B cell (primary cell): Measurements from ENCODE around the gene TLL2. TPM values are rescaled to one million over a fixed set of nuclear protein-coding genes. Genes with fewer than 3 reads are reported as not detected.
"Not testable (repeated sequence)": the region's sequence is repeated elsewhere in the genome, so short reads cannot be mapped to it uniquely, and the experiment has no call there.

Experiments used
- ATAC-seq: fragments of 200-7000 bp; cut with Tn5 transposase; one replicate; pipeline ENCODE4 v1.10.0; 2021; ENCODE audit warnings: low read depth, mild to moderate bottlenecking, moderate number of reproducible peaks, moderate library complexity
- CTCF ChIA-PET: fragments of 350-600 bp; sonication (Branson Sonifier 250); formaldehyde crosslinking; loops from one replicate; lab custom pipeline; 2021; ENCODE audit warnings: antibody characterized with exemption, inconsistent platforms; lab: Charles Lee
- POLR2A ChIA-PET: fragments of 350-600 bp; sonication (Branson Sonifier 250); formaldehyde crosslinking; loops from one replicate; lab custom pipeline; 2021; ENCODE audit warnings: antibody characterized with exemption; lab: Charles Lee
- DNase-seq: peaks from one replicate; pipeline ENCODE4 v3.0.0; 2013
- H2AFZ ChIP-seq: 2 replicates; pipeline ENCODE4 v1.6.1; 2012; ENCODE audit warnings: mild to moderate bottlenecking, low read depth, low read length; ENCODE audit not compliant: insufficient read depth, poor library complexity, severe bottlenecking
- H3K27ac ChIP-seq, 2 donors: 1 replicate in 1 of 2; 2 replicates in 1 of 2; pipeline ENCODE4 v1.5.1; 2012 to 2013; ENCODE audit warnings: low read length in 2 of 2, mild to moderate bottlenecking in 2 of 2, moderate library complexity in 1 of 2
- H3K27me3 ChIP-seq, 4 experiments: fragments of 200-600 bp in 1 of 4; sonication (generic) in 1 of 4; replicated peaks in 1 of 4; 1 replicate in 2 of 4; 2 replicates in 2 of 4; pipeline versions ENCODE4 v1.6.1 to v1.7.0; 2013 to 2016; ENCODE audit warnings: low read length in 3 of 4, mild to moderate bottlenecking in 2 of 4, mixed read lengths in 1 of 4, moderate library complexity in 1 of 4; ENCODE audit not compliant: insufficient read depth in 4 of 4, control insufficient read depth in 3 of 4; ENCODE audit errors: control extremely low read depth in 1 of 4
- H3K36me3 ChIP-seq, 2 experiments: replicated peaks in 1 of 2; 1 replicate in 1 of 2; 2 replicates in 1 of 2; pipeline versions ENCODE4 v1.6.1 to v1.7.1; 2013; ENCODE audit warnings: low read length in 1 of 2; ENCODE audit not compliant: insufficient read depth in 2 of 2, control insufficient read depth in 1 of 2; ENCODE audit errors: control extremely low read depth in 1 of 2, extremely low read depth in 1 of 2
- H3K4me1 ChIP-seq, 2 donors: fragments of 200-600 bp in 1 of 2; sonication (generic) in 1 of 2; 1 replicate in 1 of 2; 2 replicates in 1 of 2; pipeline versions ENCODE4 v1.5.1 to v1.6.1; 2013 to 2017; ENCODE audit warnings: low read length in 2 of 2; ENCODE audit not compliant: control insufficient read depth in 2 of 2, insufficient read depth in 2 of 2
- H3K4me2 ChIP-seq: replicated peaks from 2 replicates; pipeline ENCODE3; 2012; ENCODE audit warnings: mild to moderate bottlenecking, low read depth, low read length; ENCODE audit not compliant: poor library complexity, severe bottlenecking
- H3K4me3 ChIP-seq, 5 experiments: fragments of 200-600 bp in 1 of 5; sonication (generic) in 1 of 5; 1 replicate in 3 of 5; 2 replicates in 2 of 5; pipeline versions ENCODE4 v1.5.1 to v1.7.0; 2011 to 2016; ENCODE audit warnings: low read length in 4 of 5, mild to moderate bottlenecking in 4 of 5, low read depth in 2 of 5, control low read depth in 1 of 5, moderate library complexity in 1 of 5; ENCODE audit not compliant: insufficient read depth in 1 of 5; ENCODE audit errors: control extremely low read depth in 1 of 5, extremely low read depth in 1 of 5
- H3K79me2 ChIP-seq: fragments of 200-600 bp; sonication (generic); one replicate; pipeline ENCODE4 v1.6.0; 2016; ENCODE audit warnings: low read length; ENCODE audit not compliant: control insufficient read depth, insufficient read depth
- H3K9ac ChIP-seq: fragments of 200-600 bp; sonication (generic); 2 replicates; pipeline ENCODE4 v1.6.1; 2017; ENCODE audit warnings: mild to moderate bottlenecking, low read length, moderate library complexity
- H3K9me3 ChIP-seq, 3 donors: one replicate each; pipeline versions ENCODE4 v1.6.1 to v1.7.1; 2013; ENCODE audit warnings: low read length in 2 of 3; ENCODE audit not compliant: control insufficient read depth in 2 of 3, insufficient read depth in 1 of 3; ENCODE audit errors: control extremely low read depth in 1 of 3
- H4K20me1 ChIP-seq: 2 replicates; pipeline ENCODE4 v1.6.0; 2012; ENCODE audit warnings: mild to moderate bottlenecking, low read length; ENCODE audit not compliant: insufficient read depth, control insufficient read depth, poor library complexity, severe bottlenecking
- H3K27ac Mint-ChIP-seq: one replicate; pipeline ENCODE4 v1.8.0; 2021; ENCODE audit warnings: mixed read lengths
- H3K27me3 Mint-ChIP-seq: one replicate; pipeline ENCODE4 v1.8.0; 2021; ENCODE audit warnings: mixed read lengths
- H3K4me1 Mint-ChIP-seq: one replicate; pipeline ENCODE4 v1.8.0; 2021; ENCODE audit warnings: mixed read lengths
- H3K4me3 Mint-ChIP-seq: one replicate; pipeline ENCODE4 v1.8.0; 2021; ENCODE audit warnings: mixed read lengths
- H3K9me3 Mint-ChIP-seq: one replicate; pipeline ENCODE4 v1.8.0; 2022; ENCODE audit warnings: mixed read lengths; ENCODE audit not compliant: insufficient read depth
- EZH2 ChIP-seq: IDR thresholded peaks from 2 replicates; pipeline ENCODE4 v1.6.1; 2012; ENCODE audit warnings: borderline replicate concordance, low read depth, mild to moderate bottlenecking, moderate library complexity, low read length; ENCODE audit not compliant: insufficient read depth, poor library complexity, severe bottlenecking
- WGBS: methylation state at CpG from one replicate; pipeline ENCODE4 v1.1.5; 2013; ENCODE audit warnings: missing lambda C conversion rate; ENCODE audit not compliant: insufficient coverage; 5-methylcytosine and 5-hydroxymethylcytosine counted together
- intact Hi-C: fragments of 100-400 bp; cut with micrococcal nuclease; formaldehyde crosslinking; loops from one replicate; pipeline ENCODE4 v1.10.0; 2022
- polyA plus RNA-seq: library from polyadenylated mRNA; depleted of rRNA; stranded (reverse); fragments of >200 nt; gene quantifications from 2 replicates; pipeline ENCODE4 v1.2.3, GENCODE V29; 2012
- total RNA-seq, 2 donors: library from RNA; stranded (reverse); fragments of 120-200 nt in 1 of 2; gene quantifications; 1 replicate in 1 of 2; 2 replicates in 1 of 2; pipeline versions ENCODE4 v1.2.3 to v1.2.4, GENCODE V29; 2013 to 2022
- TF ChIP-seq, protein P1 (sequence below): fragments of 200-600 bp; IDR thresholded peaks from one replicate; pipeline ENCODE4 v1.8.0; 2022; ENCODE audit warnings: antibody characterized with exemption, mild to moderate bottlenecking

Gene TLL2
- total and polyA plus RNA-seq, 2 donors (not counting 1 experiment from before 2014, with no cell fraction given), result 0.13 to 0.47 TPM

DNA sequence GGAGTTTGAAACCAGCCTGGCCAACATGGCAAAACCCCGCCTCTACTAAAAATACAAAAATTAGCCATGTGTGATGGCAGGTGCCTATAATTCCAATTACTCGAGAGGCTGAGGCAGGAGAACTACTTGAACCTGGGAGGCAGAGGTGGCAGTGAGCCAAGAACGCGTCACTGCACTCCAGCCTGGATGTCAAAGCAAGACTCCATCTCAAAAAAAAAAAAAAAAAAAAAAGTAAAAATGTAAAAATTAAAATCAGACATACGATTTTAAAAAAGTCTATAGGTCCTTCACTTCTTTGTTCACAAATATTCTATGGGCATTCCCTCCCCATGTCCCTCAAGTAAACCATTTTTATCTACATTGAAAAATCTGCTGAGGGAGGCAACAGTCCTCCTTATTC, 34.9 kb upstream of the TLL2 start:
- CTCF ChIA-PET, result no interaction called here
- no peak overlapping the region for H2AFZ ChIP-seq

DNA sequence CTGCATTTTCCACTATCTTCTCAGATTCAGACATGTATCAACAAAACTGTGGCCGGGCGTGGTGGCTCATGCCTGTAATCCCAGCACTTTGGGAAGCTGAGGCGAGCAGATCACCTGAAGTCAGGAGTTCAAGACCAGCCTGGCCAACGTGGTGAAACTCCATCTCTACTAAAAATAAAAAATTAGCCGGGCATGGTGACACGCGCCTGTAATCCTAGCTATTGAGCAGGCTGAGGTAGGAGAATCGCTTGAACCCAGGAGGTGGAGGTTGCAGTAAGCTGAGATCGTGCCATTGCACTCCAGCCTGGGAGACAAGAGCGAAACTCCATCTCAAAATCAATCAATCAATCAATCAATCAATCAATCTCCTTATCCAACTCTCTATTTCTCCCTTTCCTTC, 31.8 kb upstream of the TLL2 start:
- H3K4me1 Mint-ChIP-seq, intact Hi-C loops, H3K4me3 ChIP-seq, H3K9me3 Mint-ChIP-seq, ATAC-seq, H3K4me2 ChIP-seq, H3K27me3 ChIP-seq, H2AFZ ChIP-seq, H4K20me1 ChIP-seq, DNase-seq, CTCF ChIA-PET, H3K27ac ChIP-seq, H3K79me2 ChIP-seq, POLR2A ChIA-PET, H3K9ac ChIP-seq, H3K4me3 Mint-ChIP-seq, H3K9me3 ChIP-seq, H3K4me1 ChIP-seq, H3K27ac Mint-ChIP-seq, H3K27me3 Mint-ChIP-seq: not testable (repeated sequence)
- 95% methylated on average over 3 of the region's 10 CpGs for WGBS
- H3K36me3 ChIP-seq, result peaks cover 17 to 58% of the 10 kb centered on the region in 2 experiments

More for the DNA sequence above, 34.9 kb upstream of the TLL2 start:
- peaks cover 24 to 66% of the 10 kb centered on the region in 2 experiments for H3K36me3 ChIP-seq
- POLR2A ChIA-PET, result no interaction called here
- H3K4me1 Mint-ChIP-seq, result no peaks in the 10 kb centered on the region
- no peak overlapping the region for H3K4me2 ChIP-seq
- no peaks in the 10 kb centered on the region for H3K79me2 ChIP-seq
- H3K9me3 Mint-ChIP-seq, result no peaks in the 10 kb centered on the region
- WGBS, result no CpG with 5 or more reads among the region's 5 CpGs
- no peak for ATAC-seq
- DNase-seq, result no peak
- intact Hi-C loops, result no loop called here
- TF ChIP-seq EZH2, result no peak
- TF ChIP-seq, protein P1, sequence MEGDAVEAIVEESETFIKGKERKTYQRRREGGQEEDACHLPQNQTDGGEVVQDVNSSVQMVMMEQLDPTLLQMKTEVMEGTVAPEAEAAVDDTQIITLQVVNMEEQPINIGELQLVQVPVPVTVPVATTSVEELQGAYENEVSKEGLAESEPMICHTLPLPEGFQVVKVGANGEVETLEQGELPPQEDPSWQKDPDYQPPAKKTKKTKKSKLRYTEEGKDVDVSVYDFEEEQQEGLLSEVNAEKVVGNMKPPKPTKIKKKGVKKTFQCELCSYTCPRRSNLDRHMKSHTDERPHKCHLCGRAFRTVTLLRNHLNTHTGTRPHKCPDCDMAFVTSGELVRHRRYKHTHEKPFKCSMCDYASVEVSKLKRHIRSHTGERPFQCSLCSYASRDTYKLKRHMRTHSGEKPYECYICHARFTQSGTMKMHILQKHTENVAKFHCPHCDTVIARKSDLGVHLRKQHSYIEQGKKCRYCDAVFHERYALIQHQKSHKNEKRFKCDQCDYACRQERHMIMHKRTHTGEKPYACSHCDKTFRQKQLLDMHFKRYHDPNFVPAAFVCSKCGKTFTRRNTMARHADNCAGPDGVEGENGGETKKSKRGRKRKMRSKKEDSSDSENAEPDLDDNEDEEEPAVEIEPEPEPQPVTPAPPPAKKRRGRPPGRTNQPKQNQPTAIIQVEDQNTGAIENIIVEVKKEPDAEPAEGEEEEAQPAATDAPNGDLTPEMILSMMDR, result no peak
- H3K27ac ChIP-seq, result no peak overlapping the region
- no peaks in the 10 kb centered on the region for H3K27me3 ChIP-seq
- no peaks in the 10 kb centered on the region for H3K9me3 ChIP-seq
- H3K4me1 ChIP-seq, result no peaks in the 10 kb centered on the region
- no peak overlapping the region for H3K9ac ChIP-seq
- no peaks in the 10 kb centered on the region for H4K20me1 ChIP-seq
- H3K27me3 Mint-ChIP-seq, result no peaks in the 10 kb centered on the region
- no peak overlapping the region for H3K27ac Mint-ChIP-seq
- H3K4me3 Mint-ChIP-seq, result no peak overlapping the region
- H3K4me3 ChIP-seq, result no peak overlapping the region
